ENCODE results near the gene NRCAM.

DNA sequence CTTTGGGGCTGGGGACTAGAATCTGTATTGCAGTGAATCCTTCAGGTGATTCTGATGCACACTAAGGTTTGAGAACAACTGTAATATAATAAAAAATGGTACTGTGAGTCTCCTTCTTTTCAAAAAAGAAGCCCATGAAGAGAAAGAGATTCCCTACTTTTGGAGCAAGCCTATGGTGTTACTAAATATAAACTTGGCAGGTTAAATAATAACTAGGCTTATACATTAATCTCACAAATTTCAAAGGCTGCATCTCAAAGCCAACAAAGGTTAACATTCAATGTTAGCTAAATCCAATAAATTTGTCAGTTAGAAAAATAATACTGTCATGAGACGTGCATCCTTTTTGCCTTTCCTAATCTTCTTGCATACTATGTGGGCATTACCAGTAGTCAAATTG, 166.4 kb downstream of the NRCAM start:
- no peak for TF ChIP-seq CTCF (IDR thresholded peaks at IDR 0.05; ENCODE audit: insufficient read depth, low read length, poor library complexity, severe bottlenecking)
- TF ChIP-seq EZH2phosphoT487 (conservative IDR thresholded peaks at IDR 0.05; ENCODE audit: low read length) = no peak

Data from SU-DHL-6 (cell line).